NCI-H345 treated with DMSO at 0.1 percent for 48 hours (cell line): ENCODE data around the gene MOB3C.

Experiments used
- DNase-seq: peaks from one replicate; lab custom pipeline; 2025; ENCODE audit not compliant: unreplicated experiment; lab: John Stamatoyannopoulos, UW

The MOB3C gene

DNA sequence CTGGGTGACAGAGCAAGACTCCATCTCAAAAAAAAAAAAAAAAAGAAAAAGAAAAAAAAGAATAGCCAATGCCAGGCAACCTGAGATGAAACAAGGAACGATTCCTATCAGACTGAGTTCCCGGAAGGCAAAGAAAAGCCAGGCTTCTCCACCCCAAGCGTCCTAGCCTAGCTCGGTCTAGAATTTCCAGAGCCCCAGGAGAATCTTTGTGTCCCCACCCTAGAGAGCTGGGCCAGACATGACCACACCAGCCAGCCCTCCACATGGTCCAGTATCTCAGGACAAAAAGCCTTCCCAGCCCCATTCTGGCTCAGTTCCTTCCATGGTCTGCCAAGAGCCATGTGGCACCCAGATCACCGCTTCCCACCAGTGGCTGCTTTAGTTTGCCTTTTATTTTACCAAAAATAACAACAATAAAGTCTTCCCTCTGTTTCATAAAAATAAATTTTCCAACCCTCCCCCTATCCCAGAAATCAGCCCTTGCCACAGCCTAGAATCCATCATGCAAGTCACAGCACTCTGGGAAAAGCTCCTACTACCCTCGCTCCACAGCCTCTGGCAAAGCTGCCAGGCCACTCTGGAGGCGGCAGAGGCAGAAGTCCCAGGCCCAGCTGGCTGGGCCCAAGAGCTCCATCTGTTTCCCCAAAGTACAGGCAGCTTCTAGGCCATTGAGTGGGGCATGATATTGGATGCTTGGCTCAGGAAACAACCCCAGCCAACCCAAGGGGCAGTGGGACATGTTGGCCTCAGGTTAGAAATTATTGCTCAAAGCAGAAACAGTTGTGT lies 9.1 kb downstream of the MOB3C start:
- DNase-seq: no peak

DNA sequence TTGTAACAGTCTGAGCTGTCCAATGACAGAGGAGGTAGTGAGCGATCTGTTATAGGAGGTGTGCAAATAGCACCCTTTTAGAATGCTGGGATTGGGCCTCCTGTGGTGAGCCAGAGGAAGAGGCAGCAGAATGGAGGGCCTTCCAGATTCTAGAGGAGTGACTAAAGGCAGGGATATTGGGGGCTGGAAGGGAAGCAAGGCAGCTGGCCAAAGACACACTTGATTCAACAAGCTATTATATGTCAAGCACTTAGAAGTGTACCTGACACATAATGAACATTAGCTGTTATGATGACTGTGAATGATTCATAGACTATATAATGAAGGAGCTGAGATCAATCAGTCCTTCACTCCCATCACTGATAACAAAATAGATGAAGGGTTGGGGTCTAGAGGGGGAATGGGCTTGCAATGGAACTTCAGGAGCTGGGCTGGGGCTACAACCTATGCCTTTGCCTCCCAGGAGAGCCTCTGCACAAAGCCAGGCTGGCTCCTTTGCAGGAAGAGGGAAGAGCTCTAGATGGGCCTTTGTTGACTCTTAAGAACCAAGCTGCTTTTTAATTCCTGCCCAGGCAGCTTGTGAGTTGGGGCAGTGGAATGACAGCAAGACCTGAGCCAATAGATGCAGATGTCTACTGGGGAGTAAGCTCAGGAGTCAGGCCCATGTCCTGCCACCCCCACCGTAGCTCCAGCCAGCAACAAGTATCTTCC lies 10.2 kb downstream of the MOB3C start:
- no peak for DNase-seq

DNA sequence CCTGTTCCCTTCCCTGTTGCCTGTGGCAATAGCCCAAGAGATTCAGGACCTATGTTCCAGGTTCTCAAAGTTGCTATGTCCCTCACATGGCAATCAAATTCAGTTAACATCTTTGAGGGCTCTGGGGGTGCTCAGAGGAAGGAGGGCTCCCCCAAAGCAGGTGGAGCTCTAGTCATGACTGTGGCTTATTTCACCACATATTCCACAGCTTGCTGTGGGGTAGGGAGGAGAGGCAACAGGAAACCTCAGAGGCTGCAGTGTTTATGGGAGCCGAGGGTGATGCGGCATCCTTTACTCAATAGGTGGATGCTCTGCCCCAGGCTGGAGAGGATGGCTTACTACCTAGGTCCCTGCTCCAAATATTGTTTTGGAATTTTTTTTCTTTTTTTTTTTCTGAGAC lies 11.4 kb downstream of the MOB3C start:
- DNase-seq: no peak

- DNase-seq: peak; percentile 95
These were observed 12.6 kb downstream of the MOB3C start, which contains the start of gene MKNK1 for GRCh38 chr1:46603858-46604549. Gene MKNK1, minus strand, starts transcription at chr1:46604268. Its CDS starts 20,941 bp downstream, at chr1:46583327.

DNA sequence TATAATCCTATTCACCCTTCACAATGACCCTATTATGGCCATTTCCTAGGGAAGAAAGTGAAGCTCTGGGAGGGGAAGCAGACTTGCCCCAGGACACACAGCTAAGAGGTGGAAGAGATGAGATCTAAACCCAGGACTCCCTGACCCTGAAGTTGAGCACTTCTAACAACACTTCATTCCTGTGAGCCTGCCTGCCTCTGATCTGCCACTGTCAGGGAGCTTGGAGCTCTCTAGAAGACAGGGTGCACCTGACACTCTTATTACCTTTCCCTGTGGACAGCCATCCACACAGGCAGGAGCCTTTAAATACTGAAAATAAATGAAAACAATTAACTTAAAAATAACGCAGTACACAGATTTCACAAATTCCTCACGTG lies 13.1 kb downstream of the MOB3C start:
- no peak for DNase-seq

DNA sequence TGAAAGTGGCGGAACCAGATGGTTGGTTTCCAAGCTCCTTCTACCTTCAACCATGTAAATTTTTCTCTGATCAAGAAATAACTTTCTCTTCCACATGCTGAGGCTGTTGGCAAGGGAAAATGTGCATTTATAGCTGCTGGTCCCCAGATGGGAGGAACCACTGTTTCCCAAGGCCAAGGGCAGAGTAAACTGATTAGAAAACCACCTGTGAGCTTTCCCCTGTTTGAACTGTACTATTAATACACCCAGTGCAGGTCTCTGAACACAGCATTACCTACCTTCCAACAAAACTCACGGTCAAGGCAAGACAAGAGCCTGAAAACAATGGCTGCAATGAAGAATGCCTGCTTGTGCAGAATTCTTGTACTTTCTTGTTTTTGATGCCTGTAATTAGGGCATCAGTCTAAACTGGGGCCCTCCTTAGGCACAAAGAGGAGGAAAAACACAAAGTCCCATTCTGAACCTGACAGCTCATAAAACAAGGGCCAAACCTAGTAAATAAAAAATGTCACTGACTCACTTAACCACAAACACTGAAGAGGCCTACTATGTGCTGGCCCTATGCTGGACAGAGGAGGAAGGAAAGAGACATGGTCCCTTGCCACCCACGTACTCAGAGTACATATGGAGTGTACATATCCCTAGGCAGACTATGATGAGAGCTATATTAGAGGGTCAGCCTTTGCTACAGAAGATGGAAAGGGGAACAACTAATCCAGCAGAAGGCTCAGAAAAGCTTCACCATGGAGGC lies 15.2 kb downstream of the MOB3C start:
- DNase-seq: no peak

DNA sequence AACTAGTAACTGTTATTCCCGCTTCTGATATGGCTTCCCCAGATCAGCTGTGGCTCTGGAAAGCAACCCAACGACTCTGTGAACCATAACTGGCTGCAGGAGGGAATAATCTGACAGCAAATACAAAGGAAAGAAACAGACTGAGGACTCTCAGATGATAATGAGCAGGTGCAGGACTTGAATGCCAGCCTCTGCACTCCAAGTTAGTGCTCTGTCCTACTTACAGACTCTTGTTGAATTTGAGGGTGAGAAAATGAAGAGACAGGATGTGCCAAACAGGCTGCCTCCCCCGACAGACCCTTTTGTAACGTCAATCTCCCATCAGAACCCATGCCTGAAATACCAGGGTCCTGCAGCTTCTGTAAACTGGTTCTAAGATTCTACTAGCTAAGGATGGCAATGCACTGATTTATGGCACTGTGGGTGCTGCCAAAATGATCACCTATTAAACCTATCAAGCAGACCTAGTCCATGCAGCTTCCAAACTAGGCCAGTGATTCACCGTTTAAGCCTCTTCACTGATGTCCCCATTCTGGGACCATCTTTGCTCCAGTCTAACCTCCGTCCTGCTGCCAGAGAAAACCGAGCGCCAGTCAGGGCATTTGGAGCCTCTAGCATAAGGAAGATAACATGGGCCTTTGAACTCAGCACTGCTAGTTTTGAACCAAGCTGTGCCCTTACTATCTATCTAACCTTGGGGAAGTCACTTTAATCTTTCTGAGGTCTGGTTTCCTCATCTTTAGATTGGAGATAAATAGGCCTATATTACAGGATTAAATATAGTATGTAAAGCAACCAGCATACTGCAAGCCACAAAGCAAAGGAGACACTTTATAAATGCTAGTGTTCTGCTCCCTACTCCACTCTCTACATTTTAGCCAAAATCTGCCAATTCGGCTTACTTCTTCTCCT lies 17.3 kb downstream of the MOB3C start:
- DNase-seq: no peak

- no peak for DNase-seq
These were observed 19.8 kb downstream of the MOB3C start for GRCh38 chr1:46596846-46597245.

GRCh38 chr1:46596036-46596435 lies 20.6 kb downstream of the MOB3C start:
- DNase-seq: no peak

- no peak for DNase-seq
These were observed 21.5 kb downstream of the MOB3C start for GRCh38 chr1:46595127-46595526.

DNA sequence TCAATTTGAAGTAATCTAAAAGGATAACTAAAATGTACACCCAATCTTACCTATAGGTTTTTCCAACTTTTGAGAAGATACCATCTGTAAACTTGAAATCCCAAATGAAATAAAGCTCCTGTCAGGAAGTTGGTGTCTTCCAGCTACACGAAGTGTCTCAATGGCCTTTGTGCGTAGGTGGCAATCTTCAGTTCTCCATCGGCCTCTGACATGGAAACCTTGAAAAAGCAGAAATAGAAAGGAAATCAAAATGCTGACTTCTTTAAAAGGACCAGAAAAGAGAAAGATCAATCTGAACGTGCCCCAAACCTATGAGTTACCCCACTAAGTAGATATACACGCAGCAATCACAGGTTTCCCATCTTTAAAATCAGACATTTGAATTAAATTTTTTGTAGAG lies 22.5 kb downstream of the MOB3C start:
- DNase-seq: no peak

DNA sequence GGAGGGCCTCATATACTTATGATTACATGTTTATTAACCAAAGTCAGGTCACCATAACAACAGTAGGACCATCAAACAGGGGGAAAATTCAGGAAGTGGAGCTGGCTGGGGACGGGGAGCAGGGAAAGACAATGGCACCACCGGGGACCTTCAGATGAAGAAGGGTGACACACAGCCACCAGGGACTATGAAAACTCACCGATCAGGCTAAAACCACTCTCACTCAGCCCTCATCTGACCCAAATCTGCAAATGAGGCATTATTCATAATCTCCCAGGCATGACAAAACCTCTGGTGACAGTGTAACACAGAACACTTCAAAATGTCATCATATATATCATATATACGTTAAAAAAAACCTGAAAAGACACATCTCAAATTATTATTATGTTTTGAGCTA lies 23.8 kb downstream of the MOB3C start:
- no peak for DNase-seq

DNA sequence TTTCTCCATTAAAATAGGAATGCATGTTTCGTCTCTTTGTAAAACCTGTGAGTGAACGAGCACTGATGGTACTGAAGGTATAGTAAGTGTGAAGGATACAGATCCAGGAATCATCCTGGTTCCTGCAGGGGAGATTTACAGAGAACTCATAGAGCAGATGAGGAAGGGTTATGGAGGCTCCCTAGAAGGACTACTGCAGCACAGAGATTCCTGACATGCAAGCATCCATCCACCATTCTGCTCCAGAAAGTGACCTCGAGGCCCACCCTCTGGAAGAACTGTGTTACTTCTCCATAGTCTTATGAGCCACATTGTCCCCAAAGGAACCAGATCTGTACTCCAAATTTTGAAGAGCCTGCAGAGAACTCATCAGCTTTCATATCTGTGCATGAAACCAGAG lies 27.1 kb downstream of the MOB3C start:
- no peak for DNase-seq

- DNase-seq: no peak
These were observed 29.5 kb downstream of the MOB3C start for GRCh38 chr1:46587069-46587468.

DNA sequence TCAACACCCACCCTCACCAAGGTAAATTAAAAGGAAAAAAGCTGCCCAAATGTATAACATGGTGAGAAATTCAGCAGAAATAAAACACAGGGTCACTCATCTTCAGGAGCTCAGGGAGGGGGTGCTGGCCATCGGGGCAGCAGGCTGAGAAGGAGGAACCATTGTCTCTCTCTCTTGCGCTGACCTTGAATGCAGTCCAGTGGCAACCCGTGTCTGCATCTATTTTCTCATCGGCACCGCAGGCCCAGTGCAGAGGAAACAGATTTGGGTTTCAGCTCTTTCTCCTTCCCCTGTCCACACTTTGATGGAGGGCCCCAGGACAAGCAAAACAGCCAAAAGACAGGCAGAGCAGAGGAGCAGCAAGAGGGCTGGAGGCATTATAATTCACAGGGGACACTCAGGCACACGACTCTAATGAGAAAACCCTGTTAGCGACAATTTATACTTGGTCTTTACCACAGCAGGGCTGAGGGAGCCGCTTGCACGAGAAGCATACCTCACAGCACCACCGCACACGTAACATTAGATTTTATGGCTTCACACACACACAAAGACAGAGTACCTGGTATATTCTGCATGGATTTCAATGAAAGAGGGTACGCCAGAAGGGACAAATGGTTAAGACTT lies 31.2 kb downstream of the MOB3C start:
- no peak for DNase-seq

DNA sequence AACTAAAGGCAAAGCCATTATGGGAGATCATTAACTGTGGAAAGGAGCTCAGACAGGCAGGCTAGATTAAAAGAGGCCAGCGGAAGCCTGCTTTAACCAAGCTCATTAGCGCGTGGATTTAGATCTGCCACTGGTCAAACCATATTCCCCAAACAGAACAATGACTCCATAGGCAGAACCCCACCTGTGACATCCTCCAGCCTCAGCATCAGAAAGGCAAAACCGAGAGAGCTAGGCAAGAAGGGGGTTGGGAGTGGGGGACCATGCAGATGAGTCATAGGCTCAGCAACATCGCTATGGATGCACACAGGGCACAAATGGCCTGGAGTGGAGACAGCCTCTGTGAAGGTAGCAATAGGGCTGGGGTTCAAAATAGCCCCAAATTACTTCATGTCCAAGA lies 33.1 kb downstream of the MOB3C start:
- DNase-seq: no peak

DNA sequence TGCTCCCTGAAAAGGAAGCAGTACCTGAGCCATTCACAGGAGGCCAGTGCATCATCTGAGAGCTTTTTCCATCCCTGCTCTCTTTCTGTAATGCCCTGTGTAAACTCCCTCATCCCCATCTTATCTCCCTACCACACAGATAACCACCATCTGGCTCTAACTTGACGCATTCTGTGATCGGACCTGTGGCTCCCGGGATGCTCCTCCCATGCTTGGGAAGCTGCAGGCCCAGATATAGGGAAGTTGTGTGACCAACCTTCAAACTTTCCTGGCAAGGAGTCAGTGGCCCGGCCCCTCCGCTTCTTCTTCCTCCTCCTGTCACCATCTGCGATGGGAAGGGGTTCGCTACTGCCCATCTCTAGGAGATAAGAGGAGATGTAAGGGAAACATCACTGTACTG lies 33.6 kb downstream of the MOB3C start:
- no peak for DNase-seq

DNA sequence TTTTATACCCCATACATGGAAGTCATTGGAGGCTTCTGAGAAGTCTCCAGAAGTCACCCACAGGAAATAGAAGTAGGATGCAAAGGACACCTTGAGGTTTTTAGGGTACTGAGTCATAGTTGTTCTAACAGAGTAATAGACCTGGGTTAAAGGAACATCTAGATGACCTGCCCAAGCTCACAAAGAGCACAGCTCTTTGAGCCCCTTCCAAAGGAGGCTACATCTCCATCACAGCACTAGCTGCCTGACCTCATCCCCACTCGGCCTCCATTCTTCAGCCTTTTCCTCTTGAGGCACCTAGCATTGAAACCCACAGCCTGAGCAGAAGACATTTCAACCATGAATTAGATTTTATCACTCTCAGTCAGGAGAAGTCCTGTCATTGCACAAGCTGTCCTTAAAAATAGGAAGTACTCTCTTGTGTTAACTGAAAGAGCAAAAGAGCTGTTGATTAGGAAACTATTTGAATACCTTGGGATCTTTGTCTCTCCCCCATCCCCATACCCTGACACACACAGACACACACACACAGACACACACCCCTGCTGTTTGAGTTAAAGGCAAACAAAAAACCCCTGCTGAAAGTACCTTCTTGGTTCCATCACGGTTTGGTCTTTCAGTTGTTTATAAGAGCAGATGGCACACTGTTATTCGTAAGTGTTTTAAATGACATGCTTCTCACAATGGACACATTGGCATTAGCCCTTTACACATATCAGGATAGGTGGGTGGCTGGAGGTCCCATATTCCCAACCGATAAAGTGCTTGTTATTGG lies 34.7 kb downstream of the MOB3C start:
- DNase-seq: no peak
